NCI-H82 treated with DMSO at 0.1 percent for 48 hours (cell line): ENCODE data around the gene BANF2.

Source experiments
- DNase-seq: peaks from one replicate; lab custom pipeline; 2025; ENCODE audit not compliant: unreplicated experiment; lab: John Stamatoyannopoulos, UW

Gene BANF2

GRCh38 chr20:17663486-17663885 is 36.3 kb upstream of the BANF2 start:
- DNase-seq, result no peak

GRCh38 chr20:17664025-17664633 is 35.6 kb upstream of the BANF2 start:
- DNase-seq, result no peak

DNA sequence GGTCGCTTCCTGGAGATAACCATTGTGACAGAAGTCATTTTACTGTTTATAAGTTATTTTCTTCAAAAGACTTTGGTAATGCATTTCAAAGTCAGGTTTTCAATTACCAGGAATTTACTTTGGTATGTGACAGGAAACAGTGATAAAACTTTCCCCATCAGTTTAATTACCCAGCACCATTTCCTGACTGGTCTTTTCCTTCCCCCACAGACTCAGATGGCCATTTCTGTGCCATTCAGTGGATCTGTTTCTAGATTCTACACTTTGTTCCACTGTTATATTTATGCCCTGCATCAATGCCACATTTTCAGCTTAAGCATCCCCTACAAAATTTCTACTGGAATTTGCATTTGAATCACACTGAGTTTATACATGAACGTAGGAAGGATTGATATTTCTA is 34.0 kb upstream of the BANF2 start:
- DNase-seq, result no peak

DNA sequence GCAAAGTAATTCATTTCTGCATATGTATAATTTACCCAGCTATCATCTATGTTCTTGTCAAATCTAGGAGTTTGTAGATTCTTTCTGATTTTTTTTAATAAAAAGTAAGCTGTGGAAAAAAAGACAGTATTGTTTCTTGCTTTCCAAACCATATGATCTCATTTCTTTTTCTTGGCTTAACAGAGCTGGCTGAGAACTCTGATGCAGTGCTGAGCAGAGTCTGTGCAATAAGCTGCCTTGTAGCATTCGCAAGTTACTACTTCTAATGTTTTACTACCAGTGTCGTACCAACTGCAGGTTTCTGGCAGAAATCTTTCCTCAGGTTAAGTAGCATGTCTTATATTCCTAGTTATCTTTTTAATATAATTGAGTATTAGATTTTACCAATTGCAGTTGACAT is 33.3 kb upstream of the BANF2 start:
- DNase-seq, result no peak

GRCh38 chr20:17667445-17667844 is 32.3 kb upstream of the BANF2 start:
- DNase-seq, result no peak

- DNase-seq, result no peak
Observed at GRCh38 chr20:17668432-17668831, 31.3 kb upstream of the BANF2 start.

DNA sequence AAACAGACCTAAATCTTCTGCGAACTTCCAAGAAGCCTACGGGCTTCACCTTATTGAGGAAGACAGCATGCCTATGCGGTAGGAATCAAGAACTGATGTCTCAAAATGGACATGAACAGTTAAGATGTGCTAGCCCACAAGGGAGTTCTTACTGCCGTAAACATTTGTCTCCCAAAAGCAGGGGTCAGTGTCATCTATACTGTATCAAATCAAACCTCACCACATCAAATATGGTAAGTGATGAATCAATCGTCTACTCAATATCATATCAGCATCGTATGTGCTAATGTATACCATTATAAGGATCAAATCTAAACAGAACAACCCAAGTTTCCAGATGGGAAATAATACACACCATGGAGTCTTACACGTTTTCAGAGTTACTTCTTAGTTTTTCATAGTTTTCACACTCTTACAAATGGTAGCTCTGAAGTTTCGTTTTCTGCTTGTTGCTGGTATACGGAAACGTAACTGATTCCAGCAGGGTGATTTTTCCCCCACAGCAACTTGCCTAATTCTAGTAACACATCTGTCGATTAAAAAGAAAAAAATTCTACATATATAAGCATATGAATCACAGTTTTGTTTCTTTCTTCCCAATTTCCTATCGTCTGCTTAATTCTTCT is 30.3 kb upstream of the BANF2 start:
- DNase-seq, result no peak

- DNase-seq, result no peak
Observed at GRCh38 chr20:17671011-17671410, 28.8 kb upstream of the BANF2 start.

GRCh38 chr20:17671565-17671964 is 28.2 kb upstream of the BANF2 start:
- DNase-seq, result no peak

- no peak for DNase-seq
Observed at GRCh38 chr20:17673084-17673483, 26.7 kb upstream of the BANF2 start.

DNA sequence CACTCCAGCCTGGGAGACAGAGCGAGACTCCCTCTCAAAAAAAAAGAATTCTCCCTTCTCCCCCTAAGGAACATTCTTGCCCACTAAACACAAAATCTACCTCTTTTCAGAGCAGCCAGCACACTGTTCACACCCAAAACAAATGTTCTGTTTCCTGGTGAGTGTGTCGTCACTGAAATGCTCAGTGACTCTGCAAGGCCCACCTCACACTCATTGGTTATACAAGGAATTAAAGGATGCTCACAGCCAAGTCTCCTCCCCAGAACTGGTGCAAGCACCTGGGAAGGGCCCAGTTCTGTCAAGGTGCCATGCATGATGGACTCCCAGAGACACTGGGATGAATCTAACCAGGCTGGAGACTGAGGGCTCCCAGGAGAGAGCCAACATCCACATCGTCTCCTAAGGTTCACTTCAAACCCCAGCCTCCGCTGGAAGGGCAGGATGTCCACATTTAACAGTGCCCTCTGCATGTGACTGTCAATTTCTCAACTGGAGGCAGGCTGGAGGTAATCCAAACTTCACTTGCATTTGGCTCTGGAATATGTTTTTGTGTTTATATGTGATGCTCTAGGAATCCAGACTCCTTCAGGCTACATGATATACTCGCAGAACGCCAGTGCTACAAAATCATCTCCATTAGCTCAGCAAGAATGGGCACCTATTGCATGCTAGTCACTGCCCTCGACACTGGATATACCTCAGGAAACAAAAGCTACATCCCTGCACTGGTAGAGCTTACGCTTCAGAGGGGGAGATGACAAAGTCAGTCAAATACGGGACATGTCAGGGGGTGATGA is 24.8 kb upstream of the BANF2 start:
- no peak for DNase-seq

GRCh38 chr20:17675519-17676377 is 24.0 kb upstream of the BANF2 start:
- no peak for DNase-seq

- no peak for DNase-seq
Observed at GRCh38 chr20:17676378-17676759, 23.4 kb upstream of the BANF2 start.

DNA sequence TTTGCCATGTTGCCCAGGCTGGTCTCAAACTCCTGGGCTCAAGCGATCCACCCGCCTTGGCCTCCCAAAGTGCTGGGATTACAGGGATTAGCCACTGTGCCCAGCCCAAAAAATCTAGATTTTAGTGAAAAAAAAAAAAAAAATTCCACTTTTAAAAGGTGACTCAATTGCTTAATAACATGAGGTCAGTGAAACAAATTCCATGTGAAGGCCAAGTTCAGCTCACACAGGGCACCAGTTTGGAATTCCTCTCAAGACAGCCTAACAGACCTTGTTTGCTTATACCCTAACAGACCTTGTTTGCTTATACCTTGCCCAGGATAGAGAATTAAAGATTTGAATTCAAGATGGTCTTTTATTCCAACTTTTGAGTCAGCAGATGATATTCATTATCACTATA is 22.8 kb upstream of the BANF2 start:
- no peak for DNase-seq

DNA sequence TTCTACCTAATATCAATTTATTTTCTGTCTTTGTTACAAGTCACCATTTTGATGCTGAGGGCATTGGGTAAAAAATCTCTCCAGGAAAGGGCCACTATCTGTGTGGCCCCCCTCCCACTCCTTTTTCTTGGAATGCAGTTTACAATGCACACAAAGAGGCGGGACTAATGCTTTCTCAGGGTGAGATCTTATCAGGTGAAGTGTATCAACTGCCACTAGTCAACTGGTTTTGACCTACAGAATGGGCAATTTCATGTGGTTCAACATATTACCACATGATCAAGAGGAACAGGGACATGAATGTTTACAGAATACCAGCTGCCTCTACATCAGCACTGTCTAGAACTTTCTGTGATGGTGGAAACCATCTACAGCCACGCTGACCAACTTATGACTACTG is 21.5 kb upstream of the BANF2 start:
- DNase-seq, result no peak

- no peak for DNase-seq
Observed at GRCh38 chr20:17678886-17679285, 20.9 kb upstream of the BANF2 start.

- no peak for DNase-seq
Observed at GRCh38 chr20:17679941-17680835, 19.6 kb upstream of the BANF2 start.

- no peak for DNase-seq
Observed at GRCh38 chr20:17680836-17681725, 18.7 kb upstream of the BANF2 start.

GRCh38 chr20:17681726-17682102 is 18.1 kb upstream of the BANF2 start:
- no peak for DNase-seq
